DMS 273 (cell line): ENCODE data around the gene ZBTB25.

ENCODE experiments used
- DNase-seq: peaks from one replicate; lab custom pipeline; 2025; ENCODE audit not compliant: unreplicated experiment; lab: John Stamatoyannopoulos, UW

ZBTB25 gene

GRCh38 chr14:64444140-64444539 lies 59.5 kb downstream of the ZBTB25 start:
- no peak for DNase-seq

- DNase-seq, result no peak
Measured at GRCh38 chr14:64442300-64442988, 61.2 kb downstream of the ZBTB25 start.

GRCh38 chr14:64440494-64440893 lies 63.1 kb downstream of the ZBTB25 start:
- no peak for DNase-seq

- DNase-seq, result no peak
Measured at GRCh38 chr14:64439141-64439540, 64.5 kb downstream of the ZBTB25 start.

- DNase-seq, result no peak
Measured at GRCh38 chr14:64438181-64438841, 65.3 kb downstream of the ZBTB25 start.

- DNase-seq, result no peak
Measured at GRCh38 chr14:64434528-64434927, 69.1 kb downstream of the ZBTB25 start.

GRCh38 chr14:64423987-64424386 lies 79.7 kb downstream of the ZBTB25 start:
- no peak for DNase-seq

- no peak for DNase-seq
Measured at GRCh38 chr14:64422756-64423155, 80.9 kb downstream of the ZBTB25 start.

GRCh38 chr14:64422005-64422404 lies 81.6 kb downstream of the ZBTB25 start:
- no peak for DNase-seq

GRCh38 chr14:64421166-64421565 lies 82.5 kb downstream of the ZBTB25 start:
- DNase-seq, result no peak

- no peak for DNase-seq
Measured at GRCh38 chr14:64419003-64419402, 84.6 kb downstream of the ZBTB25 start.

- DNase-seq, result no peak
Measured at GRCh38 chr14:64417771-64418125, 85.9 kb downstream of the ZBTB25 start.

GRCh38 chr14:64417055-64417770 lies 86.4 kb downstream of the ZBTB25 start:
- no peak for DNase-seq

- DNase-seq, result no peak
Measured at GRCh38 chr14:64416348-64416932, 87.2 kb downstream of the ZBTB25 start.

GRCh38 chr14:64412237-64412636 lies 91.4 kb downstream of the ZBTB25 start:
- no peak for DNase-seq

- DNase-seq, result no peak
Measured at GRCh38 chr14:64411001-64411400, 92.6 kb downstream of the ZBTB25 start.

GRCh38 chr14:64410084-64410774 lies 93.4 kb downstream of the ZBTB25 start:
- no peak for DNase-seq

- no peak for DNase-seq
Measured at GRCh38 chr14:64409126-64409920, 94.3 kb downstream of the ZBTB25 start.

GRCh38 chr14:64407329-64407728 lies 96.3 kb downstream of the ZBTB25 start:
- DNase-seq, result no peak

GRCh38 chr14:64405295-64405694 lies 98.3 kb downstream of the ZBTB25 start:
- no peak for DNase-seq
